IMR-90 (cell line): ENCODE results near the gene MAB21L2. TPM values are rescaled to one million over a fixed set of nuclear protein-coding genes. Genes with fewer than 3 reads are reported as not detected.

Experiments used
- ATAC-seq: fragments of 200-7000 bp; cut with Tn5 transposase; 2 replicates; pipeline ENCODE4 v1.9.1; 2020; ENCODE audit warnings: low read depth, mild to moderate bottlenecking, moderate library complexity
- BruUV-seq: library from RNA; stranded (reverse); fragments of 400-500 nt; replicated peaks from 2 replicates; lab custom pipeline; 2021; lab: Mats Ljungman, UMichigan
- CTCF ChIA-PET: fragments of 300-600 bp; formaldehyde crosslinking; extraction: SDS; loops from one replicate; lab custom pipeline; 2021; ENCODE audit warnings: antibody characterized with exemption; lab: Yijun Ruan, JAX
- POLR2A ChIA-PET: fragments of 300-600 bp; sonication (Branson Sonifier 250); formaldehyde crosslinking; loops from one replicate; lab custom pipeline; 2022; ENCODE audit warnings: antibody characterized with exemption; ENCODE audit not compliant: unreplicated experiment; lab: Charles Lee
- DNase-seq: peaks from one replicate; pipeline ENCODE4 v3.0.0; 2013
- H2AFZ ChIP-seq: replicated peaks from 2 replicates; pipeline ENCODE3; 2013; ENCODE audit warnings: low read length, mild to moderate bottlenecking; ENCODE audit not compliant: poor library complexity
- H2AK5ac ChIP-seq: 2 replicates; pipeline ENCODE4 v1.6.1; 2013; ENCODE audit warnings: low read depth, low read length, inconsistent platforms
- H2AK9ac ChIP-seq: replicated peaks from 2 replicates; pipeline ENCODE3; 2013; ENCODE audit warnings: mild to moderate bottlenecking, low read depth, low read length, moderate library complexity; ENCODE audit not compliant: poor library complexity
- H2BK120ac ChIP-seq: 2 replicates; pipeline ENCODE4 v1.6.1; 2013; ENCODE audit warnings: low read depth, low read length, inconsistent platforms
- H2BK15ac ChIP-seq: 3 replicates; pipeline ENCODE4 v1.6.1; 2013; ENCODE audit warnings: low read depth, low read length, inconsistent platforms
- H2BK20ac ChIP-seq: 2 replicates; pipeline ENCODE4 v1.6.1; 2013; ENCODE audit warnings: low read depth, mild to moderate bottlenecking, inconsistent platforms, low read length, moderate library complexity
- H2BK5ac ChIP-seq: 2 replicates; pipeline ENCODE4 v1.6.1; 2013; ENCODE audit warnings: mild to moderate bottlenecking, low read depth, low read length, inconsistent platforms; ENCODE audit not compliant: poor library complexity, severe bottlenecking
- H3K14ac ChIP-seq: replicated peaks from 2 replicates; pipeline ENCODE4 v1.6.1; 2013; ENCODE audit warnings: low read depth, low read length, inconsistent platforms
- H3K18ac ChIP-seq: 2 replicates; pipeline ENCODE4 v1.6.1; 2013; ENCODE audit warnings: low read depth, low read length, control low read depth
- H3K23ac ChIP-seq: 2 replicates; pipeline ENCODE4 v1.6.1; 2013; ENCODE audit warnings: low read depth, low read length, inconsistent platforms
- H3K27ac ChIP-seq: 2 replicates; pipeline ENCODE4 v1.5.1; 2013; ENCODE audit warnings: mild to moderate bottlenecking, control low read depth, low read length; ENCODE audit not compliant: insufficient read depth
- H3K27me3 ChIP-seq: 2 replicates; pipeline ENCODE4 v1.6.1; 2013; ENCODE audit warnings: low read length; ENCODE audit not compliant: control insufficient read depth, insufficient read depth
- H3K36me3 ChIP-seq: 2 replicates; pipeline ENCODE4 v1.6.1; 2013; ENCODE audit warnings: low read length, mixed read lengths; ENCODE audit not compliant: control insufficient read depth, insufficient read depth
- H3K4ac ChIP-seq: 2 replicates; pipeline ENCODE4 v1.6.1; 2013; ENCODE audit warnings: low read depth, low read length, inconsistent platforms
- H3K4me1 ChIP-seq: 2 replicates; pipeline ENCODE4 v1.6.1; 2013; ENCODE audit warnings: low read length, mixed read lengths; ENCODE audit not compliant: control insufficient read depth, insufficient read depth
- H3K4me2 ChIP-seq: 2 replicates; pipeline ENCODE4 v1.6.1; 2013; ENCODE audit warnings: low read depth, mild to moderate bottlenecking, control low read depth, low read length, moderate library complexity
- H3K4me3 ChIP-seq: 2 replicates; pipeline ENCODE4 v1.5.1; 2013; ENCODE audit warnings: low read depth, mild to moderate bottlenecking, control low read depth, low read length, moderate library complexity; ENCODE audit not compliant: insufficient read depth
- H3K56ac ChIP-seq: 2 replicates; pipeline ENCODE4 v1.6.1; 2013; ENCODE audit warnings: low read length, inconsistent platforms; ENCODE audit not compliant: insufficient read depth; ENCODE audit errors: extremely low read depth
- H3K79me1 ChIP-seq, 2 experiments: 2 replicates each; pipeline ENCODE4 v1.6.1; 2013; ENCODE audit warnings: low read length in 2 of 2, inconsistent platforms in 1 of 2, low read depth in 1 of 2
- H3K9ac ChIP-seq: 2 replicates; pipeline ENCODE4 v1.6.1; 2013; ENCODE audit warnings: low read depth, low read length, control low read depth
- H3K9me1 ChIP-seq: 2 replicates; pipeline ENCODE4 v1.6.1; 2013; ENCODE audit warnings: low read length, inconsistent platforms; ENCODE audit not compliant: insufficient read depth
- H3K9me3 ChIP-seq: 2 replicates; pipeline ENCODE4 v1.6.1; 2013; ENCODE audit warnings: low read length; ENCODE audit not compliant: control insufficient read depth, insufficient read depth
- H4K20me1 ChIP-seq: 2 replicates; pipeline ENCODE4 v1.6.1; 2013; ENCODE audit warnings: low read length, inconsistent platforms; ENCODE audit not compliant: insufficient read depth
- H4K5ac ChIP-seq: 2 replicates; pipeline ENCODE4 v1.6.1; 2013; ENCODE audit warnings: mild to moderate bottlenecking, low read depth, low read length, control low read depth
- H4K8ac ChIP-seq, 2 experiments: 2 replicates each; pipeline ENCODE4 v1.6.1; 2013; ENCODE audit warnings: low read depth in 2 of 2, low read length in 2 of 2, control low read depth in 1 of 2, inconsistent platforms in 1 of 2
- H4K91ac ChIP-seq: 2 replicates; pipeline ENCODE4 v1.6.1; 2013; ENCODE audit warnings: low read depth, low read length, inconsistent platforms; ENCODE audit not compliant: insufficient read depth
- BHLHE40 ChIP-seq: fragments of 150-350 bp; IDR thresholded peaks from 2 replicates; pipeline ENCODE4 v1.6.1; 2016; ENCODE audit warnings: mild to moderate bottlenecking, low read depth, low read length
- CEBPB ChIP-seq: IDR thresholded peaks from 2 replicates; pipeline ENCODE4 v1.6.1; 2012; ENCODE audit warnings: low read depth, low read length, improper control_type of control experiment
- CHD1 ChIP-seq: IDR thresholded peaks from 2 replicates; pipeline ENCODE4 v1.6.1; 2012; ENCODE audit warnings: low read depth, low read length, improper control_type of control experiment
- CTCF ChIP-seq: conservative IDR thresholded peaks from 2 replicates; pipeline ENCODE4 v1.5.1; 2012; ENCODE audit warnings: mild to moderate bottlenecking, low read depth, low read length, improper control_type of control experiment
- ELK1 ChIP-seq: fragments of 150-350 bp; IDR thresholded peaks from 2 replicates; pipeline ENCODE4 v1.6.1; 2016; ENCODE audit warnings: low read depth, mild to moderate bottlenecking, low read length, moderate library complexity, borderline replicate concordance
- FOS ChIP-seq: fragments of 150-350 bp; IDR thresholded peaks from 2 replicates; pipeline ENCODE4 v1.6.1; 2016; ENCODE audit warnings: low read depth, low read length
- MAFK ChIP-seq: IDR thresholded peaks from 2 replicates; pipeline ENCODE4 v1.6.1; 2012; ENCODE audit warnings: low read depth, low read length, improper control_type of control experiment
- MAZ ChIP-seq: IDR thresholded peaks from 2 replicates; pipeline ENCODE4 v1.6.1; 2012; ENCODE audit warnings: low read depth, mild to moderate bottlenecking, low read length, improper control_type of control experiment, moderate library complexity, borderline replicate concordance
- MXI1 ChIP-seq: IDR thresholded peaks from 2 replicates; pipeline ENCODE4 v1.6.1; 2012; ENCODE audit warnings: low read depth, mild to moderate bottlenecking, low read length, moderate library complexity, borderline replicate concordance
- NFE2L2 ChIP-seq: fragments of 150-350 bp; IDR thresholded peaks from 2 replicates; pipeline ENCODE4 v1.6.1; 2016; ENCODE audit warnings: low read depth, mild to moderate bottlenecking, low read length
- POLR2A ChIP-seq: IDR thresholded peaks from 2 replicates; pipeline ENCODE4 v1.6.1; 2012; ENCODE audit warnings: mild to moderate bottlenecking, low read depth, low read length
- RAD21 ChIP-seq: IDR thresholded peaks from 2 replicates; pipeline ENCODE4 v1.6.1; 2012; ENCODE audit warnings: low read length, improper control_type of control experiment
- RCOR1 ChIP-seq: IDR thresholded peaks from 2 replicates; pipeline ENCODE4 v1.6.1; 2012; ENCODE audit warnings: mild to moderate bottlenecking, low read length, improper control_type of control experiment; ENCODE audit not compliant: insufficient replicate concordance
- RFX5 ChIP-seq: IDR thresholded peaks from 2 replicates; pipeline ENCODE4 v1.8.0; 2012; ENCODE audit warnings: low read depth, mild to moderate bottlenecking, low read length, moderate library complexity
- SMC3 ChIP-seq: fragments of 150-350 bp; IDR thresholded peaks from 2 replicates; pipeline ENCODE4 v1.6.1; 2016; ENCODE audit warnings: low read depth, mild to moderate bottlenecking, antibody characterized with exemption, low read length, moderate library complexity
- USF2 ChIP-seq: fragments of 150-350 bp; IDR thresholded peaks from 2 replicates; pipeline ENCODE4 v1.6.1; 2017; ENCODE audit warnings: mild to moderate bottlenecking, antibody characterized with exemption, low read length, low read depth
- WGBS, 2 experiments: methylation state at CpG; one replicate each; pipeline versions ENCODE4 v1.1.5 to v1.1.7; 2013; ENCODE audit warnings: missing lambda C conversion rate in 2 of 2; ENCODE audit not compliant: insufficient read length in 1 of 2; ENCODE audit errors: extremely low coverage in 2 of 2; 5-methylcytosine and 5-hydroxymethylcytosine counted together
- dilution Hi-C: fragments of 300-500 bp; cut with HindIII; formaldehyde crosslinking; loops from one replicate; pipeline ENCODE4 v1.14.3; 2018; ENCODE audit warnings: low sequenced_read_pairs; ENCODE audit not compliant: unreplicated experiment
- in situ Hi-C: fragments of 300-500 bp; cut with MboI; formaldehyde crosslinking; loops from 3 replicates; pipeline ENCODE4 v1.14.3; 2019; ENCODE audit warnings: low sequenced_read_pairs, inconsistent platforms, mixed read lengths
- intact Hi-C: fragments of 100-400 bp; cut with micrococcal nuclease; formaldehyde crosslinking; loops from 2 replicates; pipeline ENCODE4 v1.10.0; 2022
- polyA plus RNA-seq, 3 experiments: library from polyadenylated mRNA; depleted of rRNA; stranded (reverse); fragments of >200 nt; gene quantifications; 2 replicates each; pipeline ENCODE4 v1.2.3, GENCODE V29; 2012; ENCODE audit warnings: low replicate concordance in 1 of 3
- total RNA-seq: library from RNA; depleted of rRNA; stranded (reverse); fragments of >200 nt; gene quantifications from 2 replicates; pipeline ENCODE4 v1.2.3, GENCODE V29; 2012

Gene MAB21L2
- total and polyA plus RNA-seq, 2 of the 4 experiments (the other 2 are of a cell fraction): 7.6 to 12.0 TPM

- H4K91ac ChIP-seq: no peak overlapping the region
- H3K9me3 ChIP-seq: no peaks in the 10 kb centered on the region
- ChIA-PET POLR2A (no interaction called here), CTCF (no interaction called here)
- dilution Hi-C loops (no loop called here), intact Hi-C loops (no loop called here), in situ Hi-C loops (no loop called here)
- H2AK9ac ChIP-seq: no peak overlapping the region
- H2BK15ac ChIP-seq: no peak overlapping the region
- H3K4me3 ChIP-seq: no peak overlapping the region
- WGBS, 2 experiments: no CpG with 5 or more reads among the region's 3 CpGs
- peaks cover 2% of the 10 kb centered on the region for H3K4me1 ChIP-seq
- no peak overlapping the region for H3K27ac ChIP-seq
- H3K9me1 ChIP-seq: peaks cover 2% of the 10 kb centered on the region; the same call in 1 of the 2 replicates
- no TSS peak for BruUV-seq
- H3K79me1 ChIP-seq: peaks cover 0 to 4% of the 10 kb centered on the region in 2 experiments; a peak in 2 of 4 replicates
- no peaks in the 10 kb centered on the region for H3K27me3 ChIP-seq
- no peaks in the 10 kb centered on the region for H3K36me3 ChIP-seq
- no peak overlapping the region for H3K23ac ChIP-seq
- no peak overlapping the region for H3K4ac ChIP-seq
- no peak overlapping the region for H3K9ac ChIP-seq
- no peak for ATAC-seq
- H2AK5ac ChIP-seq: no peak overlapping the region
- no peak overlapping the region for H2BK120ac ChIP-seq
- DNase-seq: peak; percentile 39
- no peak overlapping the region for H2BK20ac ChIP-seq
- H2BK5ac ChIP-seq: no peak overlapping the region
- no peak overlapping the region for H2AFZ ChIP-seq
- H3K4me2 ChIP-seq: no peak overlapping the region
- no peak overlapping the region for H4K5ac ChIP-seq
- H3K18ac ChIP-seq: no peak overlapping the region
- no peak for TF ChIP-seq RCOR1
- TF ChIP-seq MAZ: no peak
- no peak for TF ChIP-seq RFX5
- no peak for TF ChIP-seq NFE2L2
- TF ChIP-seq POLR2A: no peak
- no peak for TF ChIP-seq CEBPB
- TF ChIP-seq BHLHE40: no peak
- TF ChIP-seq MAFK: no peak
- no peak for TF ChIP-seq RAD21
- TF ChIP-seq SMC3: no peak
- TF ChIP-seq CTCF: no peak
- TF ChIP-seq MXI1: no peak
- TF ChIP-seq CHD1: no peak
- TF ChIP-seq ELK1: no peak
- TF ChIP-seq USF2: no peak
- TF ChIP-seq FOS: no peak
- H4K8ac ChIP-seq: no peak overlapping the region
- no peak overlapping the region for H3K56ac ChIP-seq
- no peaks in the 10 kb centered on the region for H4K20me1 ChIP-seq
- no peak overlapping the region for H3K14ac ChIP-seq
Measured at GRCh38 chr4:150574678-150575077, 7.3 kb upstream of the MAB21L2 start.
